Measurements from ENCODE around the gene NREP.
A peak's percentile ranks its signal among the peaks of the same experiment; 100 is the strongest.

Gene NREP

DNA sequence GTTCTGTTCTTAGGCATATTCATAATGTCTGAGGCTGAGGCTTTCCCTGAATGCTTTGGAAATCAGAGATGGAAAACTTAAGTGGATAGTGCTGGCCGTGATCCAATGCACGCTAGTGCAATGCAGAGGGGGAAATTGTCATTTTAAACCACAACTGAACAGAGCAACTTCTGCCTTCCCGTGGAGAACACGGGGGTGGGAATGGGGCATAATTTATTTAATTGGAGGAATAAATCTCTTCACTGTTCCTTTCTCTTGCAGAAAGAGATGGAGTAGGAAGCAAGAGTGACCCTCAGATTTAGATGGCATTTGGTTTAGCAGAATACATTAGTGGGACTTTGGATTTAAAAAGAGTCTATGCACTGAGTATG lies 22.9 kb upstream of the NREP start:
- TF ChIP-seq, protein P1, sequence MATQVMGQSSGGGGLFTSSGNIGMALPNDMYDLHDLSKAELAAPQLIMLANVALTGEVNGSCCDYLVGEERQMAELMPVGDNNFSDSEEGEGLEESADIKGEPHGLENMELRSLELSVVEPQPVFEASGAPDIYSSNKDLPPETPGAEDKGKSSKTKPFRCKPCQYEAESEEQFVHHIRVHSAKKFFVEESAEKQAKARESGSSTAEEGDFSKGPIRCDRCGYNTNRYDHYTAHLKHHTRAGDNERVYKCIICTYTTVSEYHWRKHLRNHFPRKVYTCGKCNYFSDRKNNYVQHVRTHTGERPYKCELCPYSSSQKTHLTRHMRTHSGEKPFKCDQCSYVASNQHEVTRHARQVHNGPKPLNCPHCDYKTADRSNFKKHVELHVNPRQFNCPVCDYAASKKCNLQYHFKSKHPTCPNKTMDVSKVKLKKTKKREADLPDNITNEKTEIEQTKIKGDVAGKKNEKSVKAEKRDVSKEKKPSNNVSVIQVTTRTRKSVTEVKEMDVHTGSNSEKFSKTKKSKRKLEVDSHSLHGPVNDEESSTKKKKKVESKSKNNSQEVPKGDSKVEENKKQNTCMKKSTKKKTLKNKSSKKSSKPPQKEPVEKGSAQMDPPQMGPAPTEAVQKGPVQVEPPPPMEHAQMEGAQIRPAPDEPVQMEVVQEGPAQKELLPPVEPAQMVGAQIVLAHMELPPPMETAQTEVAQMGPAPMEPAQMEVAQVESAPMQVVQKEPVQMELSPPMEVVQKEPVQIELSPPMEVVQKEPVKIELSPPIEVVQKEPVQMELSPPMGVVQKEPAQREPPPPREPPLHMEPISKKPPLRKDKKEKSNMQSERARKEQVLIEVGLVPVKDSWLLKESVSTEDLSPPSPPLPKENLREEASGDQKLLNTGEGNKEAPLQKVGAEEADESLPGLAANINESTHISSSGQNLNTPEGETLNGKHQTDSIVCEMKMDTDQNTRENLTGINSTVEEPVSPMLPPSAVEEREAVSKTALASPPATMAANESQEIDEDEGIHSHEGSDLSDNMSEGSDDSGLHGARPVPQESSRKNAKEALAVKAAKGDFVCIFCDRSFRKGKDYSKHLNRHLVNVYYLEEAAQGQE (IDR thresholded peaks at IDR 0.05; ENCODE audit: low read depth), result no peak
- TF ChIP-seq EGR1 (IDR thresholded peaks at IDR 0.05) (no peak), YY1 (IDR thresholded peaks at IDR 0.05; ENCODE audit: low read depth) (no peak), ZBTB7A (IDR thresholded peaks at IDR 0.05; ENCODE audit: low read depth) (no peak), FOXM1 (IDR thresholded peaks at IDR 0.05; ENCODE audit: borderline replicate concordance, low read depth) (no peak), NFIC (IDR thresholded peaks at IDR 0.05) (0 out of 2 replicates have a peak, but pooled peaks have one; percentile 25), TCF12 (IDR thresholded peaks at IDR 0.05; ENCODE audit: low read depth) (no peak)

DNA sequence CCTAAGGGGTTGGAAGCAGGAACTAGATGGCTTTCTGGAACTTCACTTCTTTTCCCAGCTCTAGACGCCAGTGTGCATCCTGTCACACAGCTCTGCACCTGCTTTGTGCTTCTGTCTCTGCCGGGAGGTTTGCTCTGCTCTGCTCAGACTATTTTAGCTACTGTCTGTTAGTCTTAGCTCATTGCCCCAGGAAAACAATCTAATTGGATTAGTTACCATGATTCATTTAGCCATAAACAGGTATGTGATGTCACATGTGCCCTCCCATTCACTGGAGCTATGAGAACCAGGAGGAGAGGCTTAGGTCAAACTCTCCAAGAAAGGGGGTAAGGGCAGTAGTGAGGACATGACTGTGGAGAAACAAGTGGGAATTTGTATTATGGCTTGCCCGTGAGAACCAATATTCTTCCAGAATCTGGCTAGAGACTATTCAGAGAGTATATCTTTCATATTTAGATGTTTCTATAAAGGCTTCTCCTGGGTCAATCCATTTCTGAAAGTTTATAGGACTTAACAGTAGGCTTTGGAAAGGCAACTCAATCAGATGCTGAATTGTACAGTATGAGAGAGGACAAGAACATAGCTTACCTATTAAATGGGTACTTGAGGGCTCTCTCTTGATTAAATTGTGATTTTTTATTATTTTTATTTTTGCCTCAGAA lies 22.4 kb upstream of the NREP start:
- TF ChIP-seq TCF12 (IDR thresholded peaks at IDR 0.05; ENCODE audit: low read depth), result no peak
- no peak for TF ChIP-seq TAF1 (IDR thresholded peaks at IDR 0.05; ENCODE audit: low read depth)

DNA sequence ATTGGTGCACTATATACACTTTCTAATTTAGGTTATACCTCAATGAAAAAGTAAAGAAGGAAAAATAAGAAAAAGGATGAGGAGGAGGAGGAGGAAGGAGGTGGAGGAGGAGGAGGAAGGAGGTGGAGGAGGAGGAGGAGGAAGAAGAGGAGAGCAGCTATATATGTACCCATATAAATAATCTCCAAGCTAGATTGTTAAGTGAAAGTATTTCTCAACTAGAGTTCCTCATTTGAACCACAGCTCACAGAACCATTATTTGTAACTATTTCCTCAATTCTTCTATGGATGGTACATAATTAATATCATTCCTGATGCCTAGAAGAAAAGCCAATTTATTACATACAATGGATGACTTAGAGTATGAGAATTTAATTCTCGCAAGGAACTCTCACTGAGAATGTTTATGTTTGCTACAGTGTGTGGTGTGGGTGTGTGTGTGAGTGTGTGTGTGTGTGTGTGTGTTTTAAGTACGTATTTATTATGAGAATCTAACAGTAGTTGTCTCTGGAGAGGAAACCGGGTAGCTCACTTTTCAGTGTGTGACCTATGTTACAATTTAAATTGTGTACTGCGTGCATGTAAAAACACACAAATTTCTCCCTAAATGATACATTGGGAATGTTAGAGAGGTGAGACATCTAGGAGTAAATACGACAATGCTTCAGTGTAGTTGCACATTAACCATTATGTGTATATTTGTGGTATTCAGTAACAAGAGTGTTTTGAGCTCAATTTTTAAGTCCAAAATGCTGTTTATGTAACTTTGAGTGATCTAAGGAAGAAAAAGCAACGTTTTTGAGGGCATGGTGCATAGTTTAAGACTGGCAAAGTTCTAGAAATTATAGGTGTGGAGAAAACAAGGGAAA lies 20.2 kb upstream of the NREP start:
- no peak for TF ChIP-seq CREB1 (IDR thresholded peaks at IDR 0.05; ENCODE audit: low read depth)
- TF ChIP-seq, protein P1 (IDR thresholded peaks at IDR 0.05; ENCODE audit: low read depth), result no peak
- no peak for TF ChIP-seq EGR1 (IDR thresholded peaks at IDR 0.05)

DNA sequence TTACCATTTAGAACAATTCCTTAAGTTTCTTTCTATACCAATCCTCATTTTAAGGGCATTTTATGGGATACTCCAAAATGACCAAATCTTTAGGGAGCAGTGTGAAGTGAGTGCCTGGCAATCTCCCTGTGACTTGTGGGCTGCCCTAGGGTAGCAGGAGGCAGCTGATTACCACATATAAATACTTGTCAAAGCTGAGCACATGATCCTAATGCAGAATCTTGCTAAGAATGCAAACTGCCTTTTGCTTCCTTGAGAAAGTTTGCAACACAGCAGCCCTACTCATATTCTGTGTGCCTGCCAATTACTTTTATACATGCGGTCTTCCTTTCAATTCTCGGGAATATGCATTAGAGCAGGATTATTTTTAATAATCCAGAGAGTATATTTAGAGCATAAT lies 18.2 kb upstream of the NREP start:
- TF ChIP-seq, protein P2, sequence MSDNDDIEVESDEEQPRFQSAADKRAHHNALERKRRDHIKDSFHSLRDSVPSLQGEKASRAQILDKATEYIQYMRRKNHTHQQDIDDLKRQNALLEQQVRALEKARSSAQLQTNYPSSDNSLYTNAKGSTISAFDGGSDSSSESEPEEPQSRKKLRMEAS (IDR thresholded peaks at IDR 0.05), result no peak
- no peak for TF ChIP-seq EGR1 (IDR thresholded peaks at IDR 0.05)
- no peak for TF ChIP-seq YY1 (IDR thresholded peaks at IDR 0.05; ENCODE audit: low read depth)
- TF ChIP-seq TAF1 (IDR thresholded peaks at IDR 0.05; ENCODE audit: low read depth), result no peak
- TF ChIP-seq FOXM1 (IDR thresholded peaks at IDR 0.05; ENCODE audit: borderline replicate concordance, low read depth), result no peak
- TF ChIP-seq, protein P1 (IDR thresholded peaks at IDR 0.05; ENCODE audit: low read depth), result no peak
- TF ChIP-seq TCF12 (IDR thresholded peaks at IDR 0.05; ENCODE audit: low read depth), result no peak
- TF ChIP-seq, protein P3, sequence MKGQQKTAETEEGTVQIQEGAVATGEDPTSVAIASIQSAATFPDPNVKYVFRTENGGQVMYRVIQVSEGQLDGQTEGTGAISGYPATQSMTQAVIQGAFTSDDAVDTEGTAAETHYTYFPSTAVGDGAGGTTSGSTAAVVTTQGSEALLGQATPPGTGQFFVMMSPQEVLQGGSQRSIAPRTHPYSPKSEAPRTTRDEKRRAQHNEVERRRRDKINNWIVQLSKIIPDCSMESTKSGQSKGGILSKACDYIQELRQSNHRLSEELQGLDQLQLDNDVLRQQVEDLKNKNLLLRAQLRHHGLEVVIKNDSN (IDR thresholded peaks at IDR 0.05), result no peak
- no peak for TF ChIP-seq EP300 (IDR thresholded peaks at IDR 0.05; ENCODE audit: borderline replicate concordance)
- TF ChIP-seq TEAD4 (IDR thresholded peaks at IDR 0.05), result no peak
- no peak for TF ChIP-seq NFIC (IDR thresholded peaks at IDR 0.05)
- TF ChIP-seq CEBPB (IDR thresholded peaks at IDR 0.05), result no peak
- TF ChIP-seq ZBTB7A (IDR thresholded peaks at IDR 0.05; ENCODE audit: low read depth), result no peak
- no peak for TF ChIP-seq CREB1 (IDR thresholded peaks at IDR 0.05; ENCODE audit: low read depth)
- TF ChIP-seq RAD21 (IDR thresholded peaks at IDR 0.05; ENCODE audit: low read depth), result no peak

DNA sequence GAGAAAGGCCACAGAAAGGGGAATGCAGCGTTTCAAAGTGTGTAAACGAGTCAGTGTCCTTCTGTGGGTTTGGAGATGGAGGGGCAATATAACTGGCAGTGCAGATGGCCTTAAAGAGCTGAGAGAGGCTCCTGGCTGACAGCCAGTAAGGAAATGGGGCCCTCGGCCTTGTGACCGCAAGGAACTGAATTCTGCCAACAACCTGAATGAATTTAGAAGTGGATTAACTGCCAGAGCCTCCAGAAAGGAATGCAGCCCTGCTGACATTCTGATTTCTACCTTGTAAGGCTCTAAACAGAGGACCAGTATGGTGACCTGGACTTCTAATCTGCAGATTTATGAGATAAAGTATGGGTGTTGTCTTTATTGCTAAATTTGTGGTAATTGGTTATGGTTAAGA lies 17.5 kb upstream of the NREP start:
- TF ChIP-seq NFIC (IDR thresholded peaks at IDR 0.05), result peak; percentile 80
- TF ChIP-seq TEAD4 (IDR thresholded peaks at IDR 0.05), result peak; percentile 24; the same call in 1 of the 2 replicates
- no peak for TF ChIP-seq FOXM1 (IDR thresholded peaks at IDR 0.05; ENCODE audit: borderline replicate concordance, low read depth)

All from Ishikawa (cell line).